ENCODE results near the gene PCDHGB3. TPM values are rescaled to one million over a fixed set of nuclear protein-coding genes. Genes with fewer than 3 reads are reported as not detected.
A peak's percentile ranks its signal among the peaks of the same experiment; 100 is the strongest.
"Not testable (repeated sequence)": the region's sequence is repeated elsewhere in the genome, so short reads cannot be mapped to it uniquely, and the experiment has no call there.

Gene PCDHGB3
- polyA plus RNA-seq, 1 experiment: 3.6 TPM

- TF ChIP-seq, protein P1, sequence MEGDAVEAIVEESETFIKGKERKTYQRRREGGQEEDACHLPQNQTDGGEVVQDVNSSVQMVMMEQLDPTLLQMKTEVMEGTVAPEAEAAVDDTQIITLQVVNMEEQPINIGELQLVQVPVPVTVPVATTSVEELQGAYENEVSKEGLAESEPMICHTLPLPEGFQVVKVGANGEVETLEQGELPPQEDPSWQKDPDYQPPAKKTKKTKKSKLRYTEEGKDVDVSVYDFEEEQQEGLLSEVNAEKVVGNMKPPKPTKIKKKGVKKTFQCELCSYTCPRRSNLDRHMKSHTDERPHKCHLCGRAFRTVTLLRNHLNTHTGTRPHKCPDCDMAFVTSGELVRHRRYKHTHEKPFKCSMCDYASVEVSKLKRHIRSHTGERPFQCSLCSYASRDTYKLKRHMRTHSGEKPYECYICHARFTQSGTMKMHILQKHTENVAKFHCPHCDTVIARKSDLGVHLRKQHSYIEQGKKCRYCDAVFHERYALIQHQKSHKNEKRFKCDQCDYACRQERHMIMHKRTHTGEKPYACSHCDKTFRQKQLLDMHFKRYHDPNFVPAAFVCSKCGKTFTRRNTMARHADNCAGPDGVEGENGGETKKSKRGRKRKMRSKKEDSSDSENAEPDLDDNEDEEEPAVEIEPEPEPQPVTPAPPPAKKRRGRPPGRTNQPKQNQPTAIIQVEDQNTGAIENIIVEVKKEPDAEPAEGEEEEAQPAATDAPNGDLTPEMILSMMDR (IDR thresholded peaks at IDR 0.05; ENCODE audit: low read depth, low read length): peak; percentile 43
- Histone ChIP-seq H3K27ac (ENCODE audit: low read depth, low read length) (no peak within 1 kb of the TSS), H3K27me3 (ENCODE audit: control insufficient read depth, insufficient read depth, low read length) (peaks cover 6% of the 10 kb centered on the region), H3K9me3 (ENCODE audit: control insufficient read depth, insufficient read depth, low read length) (peaks cover 42% of the 10 kb centered on the region), H3K4me3 (ENCODE audit: low read depth, low read length) (peak within 1 kb of the TSS; percentile 58)
- no peak for DNase-seq (ENCODE audit: low read depth, low spot score)
- ChIA-PET CTCF (interaction anchor here (0.7 to 3.5 kb wide), 12 partner anchors 9 to 185 kb away, joined by 3 to 22 read pairs (median 4); partner anchors contain the start of genes PCDHGA1, PCDHGA10, PCDHGB1 and PCDHGB3), POLR2A (no interaction called here)
Measured at GRCh38 chr5:141382469-141383294, 12.6 kb downstream of the PCDHGB3 start, which contains the start of gene PCDHGA7. TSS of gene PCDHGA7 (plus strand) at chr5:141382742. CDS start at chr5:141382900, 158 bp downstream.

GRCh38 chr5:141383345-141383744 is 13.3 kb downstream of the PCDHGB3 start:
- H3K9me3 ChIP-seq (ENCODE audit: control insufficient read depth, insufficient read depth, low read length): peaks cover 43% of the 10 kb centered on the region
- TF ChIP-seq, protein P1 (IDR thresholded peaks at IDR 0.05; ENCODE audit: low read depth, low read length): no peak
- no peak overlapping the region for H3K27ac ChIP-seq (ENCODE audit: low read depth, low read length)
- ChIA-PET POLR2A (no interaction called here), CTCF (interaction anchor here (0.8 to 3.5 kb wide), 8 partner anchors 13 to 184 kb away, joined by 3 to 22 read pairs (median 4); partner anchors contain the start of genes PCDHGA10, PCDHGB1 and PCDHGB3)
- DNase-seq (ENCODE audit: low read depth, low spot score): no peak
- H3K4me3 ChIP-seq (ENCODE audit: low read depth, low read length): peak overlapping the region; percentile 58; the same call in 1 of the 2 replicates
- H3K27me3 ChIP-seq (ENCODE audit: control insufficient read depth, insufficient read depth, low read length): peaks cover 6% of the 10 kb centered on the region

GRCh38 chr5:141384471-141385267 is 14.6 kb downstream of the PCDHGB3 start:
- peaks cover 6% of the 10 kb centered on the region for H3K27me3 ChIP-seq (ENCODE audit: control insufficient read depth, insufficient read depth, low read length)
- H3K4me3 ChIP-seq (ENCODE audit: low read depth, low read length): no peak overlapping the region
- H3K9me3 ChIP-seq (ENCODE audit: control insufficient read depth, insufficient read depth, low read length): peaks cover 56% of the 10 kb centered on the region
- TF ChIP-seq, protein P1 (IDR thresholded peaks at IDR 0.05; ENCODE audit: low read depth, low read length): no peak
- POLR2A ChIA-PET: no interaction called here
- DNase-seq (ENCODE audit: low read depth, low spot score): no peak
- H3K27ac ChIP-seq (ENCODE audit: low read depth, low read length): no peak overlapping the region
- CTCF ChIA-PET: interaction anchor here (1.4 to 4.8 kb wide), 2 partner anchors 15 to 174 kb away, joined by 3 to 20 read pairs; no protein-coding TSS in a partner anchor

- CTCF ChIA-PET: interaction anchor here (0.7 to 4.8 kb wide), 3 partner anchors 57 to 176 kb away, joined by 3 to 20 read pairs (median 16); partner anchors contain the start of gene PCDHGA1
- H3K27ac ChIP-seq (ENCODE audit: low read depth, low read length); H3K27me3 ChIP-seq (ENCODE audit: control insufficient read depth, insufficient read depth, low read length); DNase-seq (ENCODE audit: low read depth, low spot score); POLR2A ChIA-PET: not testable (repeated sequence)
- Histone ChIP-seq H3K9me3 (ENCODE audit: control insufficient read depth, insufficient read depth, low read length) (peaks cover 56% of the 10 kb centered on the region), H3K4me3 (ENCODE audit: low read depth, low read length) (peak within 1 kb of the TSS; percentile 31; the same call in 1 of the 2 replicates)
- TF ChIP-seq, protein P1 (IDR thresholded peaks at IDR 0.05; ENCODE audit: low read depth, low read length): peak; percentile 43
Measured at GRCh38 chr5:141387557-141388311, 17.7 kb downstream of the PCDHGB3 start, which contains the start of gene PCDHGB4. TSS of gene PCDHGB4 (plus strand) at chr5:141387698. CDS start at chr5:141387885, 187 bp downstream.
